ENCODE data around the gene APBA1. TPM values are rescaled to one million over a fixed set of nuclear protein-coding genes. Genes with fewer than 3 reads are reported as not detected.

Gene APBA1
- total and polyA plus RNA-seq, 2 of the 8 experiments (the other 6 are each of a cell fraction or from before 2014, with no cell fraction given): 0.36 to 0.60 TPM

- Histone ChIP-seq H3K23ac (ENCODE audit: insufficient read length) (no peak overlapping the region), H2BK20ac (ENCODE audit: low read length) (no peak overlapping the region), H3K27me3 (replicated peaks in 1 of 4; ENCODE audit: control insufficient read depth in 3 of 4, extremely low read depth in 1 of 4, insufficient read depth in 3 of 4, low read length in 3 of 4) (no peaks in the 10 kb centered on the region), H2BK12ac (ENCODE audit: low read depth, low read length) (no peak overlapping the region), H4K91ac (replicated peaks; ENCODE audit: insufficient read length, low read length) (no peak overlapping the region), H3K18ac (ENCODE audit: extremely low read depth, low read length) (no peak overlapping the region), H4K8ac (ENCODE audit: extremely low read depth, insufficient read depth, low read length) (no peak overlapping the region), H2BK5ac (ENCODE audit: low read depth, low read length) (no peak overlapping the region), H3K79me1 (ENCODE audit: low read depth, low read length) (no peaks in the 10 kb centered on the region), H2BK120ac (replicated peaks; ENCODE audit: low read depth, low read length) (no peak overlapping the region), H3K9me3 (ENCODE audit: insufficient read depth in 2 of 2, low read depth in 1 of 2, low read length in 1 of 2) (no peaks in the 10 kb centered on the region), H3K4me3 (ENCODE audit: extremely low read depth in 1 of 4, insufficient read depth in 2 of 4, low read depth in 3 of 4, low read length in 4 of 4) (no peak overlapping the region), H2BK15ac (ENCODE audit: low read length) (no peak overlapping the region), H3K14ac (ENCODE audit: insufficient read length) (no peak overlapping the region), H4K20me1 (replicated peaks in 1 of 2; ENCODE audit: control insufficient read depth in 1 of 2, insufficient read depth in 2 of 2, low read length in 2 of 2) (no peaks in the 10 kb centered on the region), H3K4me2 (ENCODE audit: insufficient read depth in 1 of 2, low read depth in 2 of 2, low read length in 2 of 2) (no peak overlapping the region), H3K4me1 (replicated peaks in 1 of 4; ENCODE audit: control insufficient read depth in 3 of 4, insufficient read depth in 4 of 4, low read length in 3 of 4) (no peaks in the 10 kb centered on the region; a peak in 1 of 7 replicates), H3K56ac (replicated peaks; ENCODE audit: insufficient read length, low read depth, low read length) (no peak overlapping the region), H3K79me2 (ENCODE audit: control insufficient read depth in 1 of 2, insufficient read depth in 2 of 2, low read length in 2 of 2) (no peaks in the 10 kb centered on the region), H3K4ac (replicated peaks; ENCODE audit: insufficient read length, low read depth, low read length) (no peak overlapping the region), H4K5ac (ENCODE audit: insufficient read length, low read depth, low read length) (no peak overlapping the region), H3K9ac (replicated peaks in 1 of 4; ENCODE audit: extremely low read depth in 1 of 4, low read depth in 3 of 4, low read length in 3 of 4) (no peak overlapping the region), H3K27ac (ENCODE audit: low read depth, low read length) (no peak overlapping the region), H3K36me3 (ENCODE audit: control insufficient read depth in 2 of 4, insufficient read depth in 4 of 4, low read length in 3 of 4) (no peaks in the 10 kb centered on the region), H3K23me2 (ENCODE audit: low read depth, low read length) (no peaks in the 10 kb centered on the region), H2AK5ac (ENCODE audit: low read depth, low read length) (no peak overlapping the region), H2AFZ (ENCODE audit: low read length) (no peak overlapping the region)
- no peak for DNase-seq (ENCODE audit: low read depth in 1 of 2, low spot score in 2 of 2)
- 85% methylated on average over 2 of the region's 2 CpGs; no CpG with 5 or more reads in 1 of the 2 experiments for WGBS, 2 experiments (ENCODE audit: extremely low coverage in 1 of 2, insufficient coverage in 1 of 2, insufficient read length in 1 of 2, insufficient replicate concordance in 2 of 2, low coverage in 1 of 2, low lambda C conversion rate in 2 of 2, missing lambda C conversion rate in 1 of 2)
- ChIA-PET CTCF (ENCODE audit: partially characterized antibody) (no interaction called here), POLR2A (ENCODE audit: partially characterized antibody) (no interaction called here)
- FAIRE-seq: no peak
- no peak for TF ChIP-seq ATF3 (IDR thresholded peaks at IDR 0.05; ENCODE audit: insufficient read depth, low read depth, low read length)
These were observed 78.0 kb downstream of the APBA1 start for GRCh38 chr9:69594180-69594579.

Data from H1 (cell line).